ENCODE data around the gene CBX8. TPM values are rescaled to one million over a fixed set of nuclear protein-coding genes. Genes with fewer than 3 reads are reported as not detected.

Gene CBX8
- total RNA-seq, 1 donor from 2014 or later = 23.1 TPM

DNA sequence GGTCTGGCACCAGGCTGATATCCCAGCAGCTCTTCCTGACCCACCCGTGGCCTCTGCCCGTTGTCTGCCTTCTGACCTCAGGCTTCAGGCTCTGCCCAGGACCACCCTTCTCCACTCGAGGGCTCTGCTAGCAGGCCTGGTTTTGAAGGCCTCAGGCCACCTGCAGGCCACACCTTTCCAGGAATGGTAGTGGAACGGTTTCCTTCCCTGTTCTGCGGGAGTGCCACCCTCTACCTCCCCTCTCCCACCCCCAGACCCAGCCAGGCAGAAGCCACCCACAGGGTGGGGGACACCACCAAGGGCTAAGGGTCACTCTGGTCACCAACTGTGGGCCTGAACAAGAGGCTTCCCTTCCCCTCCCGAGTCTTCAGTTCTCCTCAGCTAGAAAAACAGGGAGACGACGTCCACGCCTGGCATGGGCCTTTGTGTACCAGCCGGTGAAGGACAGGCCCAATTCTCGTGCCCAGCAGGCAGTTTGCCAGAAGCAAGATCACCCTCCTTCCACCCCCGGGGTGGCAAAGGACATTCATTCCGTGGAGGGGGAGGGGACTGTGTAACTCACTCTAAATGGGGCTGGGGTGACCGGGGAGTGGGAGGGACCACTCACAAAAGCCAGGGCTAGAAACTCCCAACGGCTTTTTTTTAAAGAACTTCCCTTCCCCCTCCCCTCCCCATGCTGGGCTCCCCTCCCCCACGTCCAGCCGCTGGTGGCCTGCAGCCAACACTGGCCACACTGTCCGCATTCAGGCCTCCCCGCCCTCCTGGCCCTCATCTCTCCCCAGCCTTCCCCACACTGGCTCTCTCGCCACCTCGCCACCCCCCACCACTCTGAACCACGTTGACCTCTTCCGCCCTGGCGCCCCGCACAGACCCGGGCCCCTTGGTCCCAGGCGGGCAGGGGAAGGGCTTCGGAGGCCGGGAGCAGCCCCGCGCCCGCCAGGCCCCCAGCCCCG is 34.7 kb upstream of the CBX8 start:
- TF ChIP-seq, protein P1, sequence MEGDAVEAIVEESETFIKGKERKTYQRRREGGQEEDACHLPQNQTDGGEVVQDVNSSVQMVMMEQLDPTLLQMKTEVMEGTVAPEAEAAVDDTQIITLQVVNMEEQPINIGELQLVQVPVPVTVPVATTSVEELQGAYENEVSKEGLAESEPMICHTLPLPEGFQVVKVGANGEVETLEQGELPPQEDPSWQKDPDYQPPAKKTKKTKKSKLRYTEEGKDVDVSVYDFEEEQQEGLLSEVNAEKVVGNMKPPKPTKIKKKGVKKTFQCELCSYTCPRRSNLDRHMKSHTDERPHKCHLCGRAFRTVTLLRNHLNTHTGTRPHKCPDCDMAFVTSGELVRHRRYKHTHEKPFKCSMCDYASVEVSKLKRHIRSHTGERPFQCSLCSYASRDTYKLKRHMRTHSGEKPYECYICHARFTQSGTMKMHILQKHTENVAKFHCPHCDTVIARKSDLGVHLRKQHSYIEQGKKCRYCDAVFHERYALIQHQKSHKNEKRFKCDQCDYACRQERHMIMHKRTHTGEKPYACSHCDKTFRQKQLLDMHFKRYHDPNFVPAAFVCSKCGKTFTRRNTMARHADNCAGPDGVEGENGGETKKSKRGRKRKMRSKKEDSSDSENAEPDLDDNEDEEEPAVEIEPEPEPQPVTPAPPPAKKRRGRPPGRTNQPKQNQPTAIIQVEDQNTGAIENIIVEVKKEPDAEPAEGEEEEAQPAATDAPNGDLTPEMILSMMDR (IDR thresholded peaks at IDR 0.05; ENCODE audit: unreplicated experiment) = no peak
- Mint-ChIP-seq H3K9me3 (ENCODE audit: low read depth) (no peaks in the 10 kb centered on the region), H3K4me1 (ENCODE audit: low read depth) (peaks cover 29% of the 10 kb centered on the region), H3K27ac (peak overlapping the region; percentile 56), H3K36me3 (ENCODE audit: insufficient read depth) (peaks cover 6% of the 10 kb centered on the region), H3K27me3 (peaks cover 29% of the 10 kb centered on the region), H3K4me3 (ENCODE audit: low read depth) (no peak overlapping the region)
- DNase-seq (ENCODE audit: low spot score, unreplicated experiment) = no peak

DNA sequence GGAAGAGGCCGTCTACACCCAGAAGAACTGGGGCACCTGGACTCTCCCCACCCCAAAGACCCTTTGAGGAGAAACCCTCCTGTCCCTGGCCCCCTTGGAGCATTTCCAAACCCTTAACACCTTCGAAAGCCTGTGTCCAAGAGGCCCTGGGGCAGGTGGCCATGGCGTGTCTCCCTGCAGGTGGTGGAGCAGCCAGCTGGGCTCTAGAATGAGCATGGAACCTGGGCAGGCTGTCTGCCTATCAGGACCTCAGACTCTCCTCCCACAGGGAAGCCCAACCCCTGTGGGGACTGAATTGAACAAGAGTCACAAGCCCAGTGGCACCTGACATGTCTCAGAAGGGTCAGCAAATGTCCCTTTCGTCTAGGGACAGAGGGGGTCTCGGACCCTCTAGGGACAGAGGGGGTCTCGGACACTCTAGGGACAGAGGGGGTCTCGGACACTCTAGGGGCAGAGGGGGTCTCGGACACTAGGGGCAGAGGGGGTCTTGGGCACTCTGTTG is 33.9 kb upstream of the CBX8 start:
- Mint-ChIP-seq H3K27me3 (peaks cover 36% of the 10 kb centered on the region), H3K36me3 (ENCODE audit: insufficient read depth) (peaks cover 6% of the 10 kb centered on the region), H3K4me1 (ENCODE audit: low read depth) (peaks cover 27% of the 10 kb centered on the region), H3K4me3 (ENCODE audit: low read depth) (no peak overlapping the region), H3K9me3 (ENCODE audit: low read depth) (no peaks in the 10 kb centered on the region), H3K27ac (no peak overlapping the region)
- DNase-seq (ENCODE audit: low spot score, unreplicated experiment) = no peak
- TF ChIP-seq, protein P1 (IDR thresholded peaks at IDR 0.05; ENCODE audit: unreplicated experiment) = no peak

DNA sequence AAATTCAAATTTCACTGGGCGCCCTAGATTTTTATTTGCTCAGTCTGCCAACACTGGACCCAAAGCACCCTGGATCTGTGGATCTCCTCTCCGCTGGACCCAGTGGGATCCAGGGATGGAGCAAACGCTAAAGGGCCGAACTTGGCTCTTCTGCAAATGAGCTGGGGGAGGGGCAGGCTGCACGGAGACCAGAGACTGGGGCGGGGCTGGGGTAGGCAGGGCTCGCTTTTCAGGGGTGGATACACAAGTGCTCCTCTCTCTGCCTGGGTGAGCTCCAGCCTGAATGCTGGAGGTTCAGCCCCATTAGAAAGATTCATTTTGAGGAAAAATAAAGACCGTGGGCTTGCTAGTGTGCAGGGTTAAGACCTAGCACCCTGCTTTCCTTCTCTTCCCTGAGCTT is 33.4 kb upstream of the CBX8 start:
- Mint-ChIP-seq H3K27me3 (peaks cover 34% of the 10 kb centered on the region), H3K4me1 (ENCODE audit: low read depth) (peaks cover 30% of the 10 kb centered on the region), H3K9me3 (ENCODE audit: low read depth) (no peaks in the 10 kb centered on the region), H3K4me3 (ENCODE audit: low read depth) (no peak overlapping the region), H3K36me3 (ENCODE audit: insufficient read depth) (peaks cover 6% of the 10 kb centered on the region), H3K27ac (no peak overlapping the region)
- DNase-seq (ENCODE audit: low spot score, unreplicated experiment) = no peak
- TF ChIP-seq, protein P1 (IDR thresholded peaks at IDR 0.05; ENCODE audit: unreplicated experiment) = no peak

DNA sequence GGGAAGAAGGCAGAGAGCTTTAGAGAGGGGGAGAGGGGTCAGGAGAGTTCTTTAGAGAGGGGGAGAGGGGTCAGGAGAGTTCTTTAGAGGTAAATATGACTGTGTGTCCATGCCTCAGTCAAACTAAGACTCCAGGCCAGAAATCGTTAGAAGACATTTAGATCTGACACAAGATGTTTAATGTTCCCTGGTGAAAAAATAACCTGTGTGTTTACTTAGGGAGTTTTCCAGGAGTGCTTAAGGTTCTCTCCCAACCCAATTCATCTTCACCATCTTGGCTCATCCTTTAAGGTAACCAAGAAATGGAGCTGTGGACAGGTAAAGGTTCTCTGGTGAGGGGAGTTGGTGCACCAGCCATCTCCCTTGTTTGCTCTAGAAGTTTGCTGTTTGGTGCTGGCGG is 32.6 kb upstream of the CBX8 start:
- Mint-ChIP-seq H3K36me3 (ENCODE audit: insufficient read depth) (peaks cover 1% of the 10 kb centered on the region), H3K4me3 (ENCODE audit: low read depth) (no peak overlapping the region), H3K27me3 (peaks cover 27% of the 10 kb centered on the region), H3K4me1 (ENCODE audit: low read depth) (peaks cover 28% of the 10 kb centered on the region), H3K27ac (no peak overlapping the region), H3K9me3 (ENCODE audit: low read depth) (peaks cover under 1% of the 10 kb centered on the region)
- TF ChIP-seq, protein P1 (IDR thresholded peaks at IDR 0.05; ENCODE audit: unreplicated experiment) = no peak
- DNase-seq (ENCODE audit: low spot score, unreplicated experiment) = no peak

DNA sequence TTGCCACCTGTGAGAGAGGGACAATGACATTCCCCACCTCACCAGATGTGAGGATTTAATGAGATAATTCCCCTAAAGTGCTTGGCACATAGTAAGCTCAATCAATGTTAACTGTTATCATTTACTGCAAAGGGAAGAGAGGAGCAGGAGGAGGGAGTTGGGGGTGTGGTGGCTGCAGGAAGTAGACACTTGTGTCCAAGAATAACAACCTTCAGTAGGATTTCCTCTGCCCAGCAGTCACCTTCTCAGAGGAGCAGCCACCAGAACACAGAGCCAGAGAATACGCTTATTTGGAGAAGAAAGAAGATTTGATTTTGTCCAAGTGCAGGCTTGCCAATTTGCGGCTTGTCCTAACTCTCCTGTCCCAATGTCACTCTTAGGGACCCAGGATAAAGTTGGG is 32.1 kb upstream of the CBX8 start:
- H3K9me3 Mint-ChIP-seq (ENCODE audit: low read depth) = peaks cover 3% of the 10 kb centered on the region
- no peak for DNase-seq (ENCODE audit: low spot score, unreplicated experiment)
- peaks cover 27% of the 10 kb centered on the region for H3K27me3 Mint-ChIP-seq
- H3K4me1 Mint-ChIP-seq (ENCODE audit: low read depth) = peaks cover 28% of the 10 kb centered on the region
- H3K4me3 Mint-ChIP-seq (ENCODE audit: low read depth) = no peak overlapping the region
- no peak overlapping the region for H3K27ac Mint-ChIP-seq
- peaks cover 3% of the 10 kb centered on the region for H3K36me3 Mint-ChIP-seq (ENCODE audit: insufficient read depth)
- TF ChIP-seq, protein P1 (IDR thresholded peaks at IDR 0.05; ENCODE audit: unreplicated experiment) = no peak

Data from progenitor cell of endocrine pancreas (in vitro differentiated cells).